ES-I3 (cell line): ENCODE results near the gene ECHS1.
A peak's percentile ranks its signal among the peaks of the same experiment; 100 is the strongest.
"Not testable (repeated sequence)": the region's sequence is repeated elsewhere in the genome, so short reads cannot be mapped to it uniquely, and the experiment has no call there.

Experiments used
- H3K36me3 ChIP-seq: 2 replicates; pipeline ENCODE4 v1.6.1; 2013; ENCODE audit warnings: mild to moderate bottlenecking, low read length, control low read depth, moderate library complexity; ENCODE audit not compliant: insufficient read depth
- H3K4me1 ChIP-seq: 2 replicates; pipeline ENCODE4 v1.6.1; 2013; ENCODE audit warnings: mild to moderate bottlenecking, control low read depth, low read length; ENCODE audit not compliant: insufficient read depth
- H3K9ac ChIP-seq: 2 replicates; pipeline ENCODE4 v1.6.1; 2013; ENCODE audit warnings: low read depth, mild to moderate bottlenecking, low read length, moderate library complexity
- H3K9me3 ChIP-seq: 2 replicates; pipeline ENCODE4 v1.6.1; 2013; ENCODE audit warnings: mild to moderate bottlenecking, low read length, moderate library complexity; ENCODE audit not compliant: control insufficient read depth, insufficient read depth

The ECHS1 gene

DNA sequence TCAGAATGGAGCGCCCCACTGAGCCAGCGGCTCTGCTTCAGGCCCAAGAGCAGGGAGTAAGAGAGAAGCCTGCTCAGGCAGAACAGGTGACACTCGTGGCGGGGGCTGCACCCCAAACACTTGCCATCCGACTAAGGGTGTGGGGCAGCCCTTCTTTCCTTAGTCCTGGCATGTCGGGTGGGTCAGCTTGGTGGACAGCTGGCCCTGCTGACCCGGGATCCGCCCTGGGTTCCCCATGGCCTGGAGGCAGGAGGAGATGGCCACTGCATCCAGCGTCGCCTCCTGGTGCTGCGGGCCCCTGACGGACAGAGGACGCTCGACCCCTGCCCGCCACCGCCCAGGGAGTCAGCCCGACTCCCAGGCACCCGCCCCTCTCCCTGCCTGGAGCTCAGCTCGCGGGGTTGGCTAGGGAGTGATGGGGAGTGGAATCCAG lies 4.7 kb upstream of the ECHS1 start:
- Histone ChIP-seq H3K9ac (peak overlapping the region; percentile 86), H3K4me1 (no peaks in the 10 kb centered on the region; the same call in 1 of the 2 replicates), H3K36me3 (no peaks in the 10 kb centered on the region), H3K9me3 (no peaks in the 10 kb centered on the region)

- no peaks in the 10 kb centered on the region; the same call in 1 of the 2 replicates for H3K4me1 ChIP-seq
Observed at GRCh38 chr10:133377025-133377817, 4.1 kb upstream of the ECHS1 start.

DNA sequence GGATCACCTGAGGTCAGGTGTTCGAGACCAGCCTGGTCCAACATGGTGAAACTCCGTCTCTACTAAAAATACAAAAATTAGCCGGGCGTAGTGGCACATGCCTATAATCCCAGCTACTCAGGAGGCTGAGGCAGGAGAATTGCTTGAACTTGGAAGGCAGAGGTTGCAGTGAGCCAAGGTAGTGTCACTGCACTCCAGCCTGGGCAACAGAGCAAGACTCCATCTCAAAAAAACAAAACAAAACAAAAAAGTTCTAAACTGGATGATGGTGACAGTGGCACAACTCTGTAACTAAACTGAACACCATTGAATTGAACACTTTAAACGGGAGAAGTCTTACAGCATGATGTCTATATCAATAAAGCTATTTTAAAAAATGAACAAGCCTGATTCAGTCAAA lies 3.0 kb upstream of the ECHS1 start:
- H3K9me3 ChIP-seq, H3K9ac ChIP-seq, H3K4me1 ChIP-seq, H3K36me3 ChIP-seq: not testable (repeated sequence)

More at GRCh38 chr10:133377025-133377817, 4.1 kb upstream of the ECHS1 start:
- Histone ChIP-seq H3K36me3 (no peaks in the 10 kb centered on the region), H3K9me3 (no peaks in the 10 kb centered on the region), H3K9ac (no peak overlapping the region)

- H3K9ac ChIP-seq: no peak overlapping the region
- no peaks in the 10 kb centered on the region for H3K36me3 ChIP-seq
- H3K9me3 ChIP-seq: no peaks in the 10 kb centered on the region
- no peaks in the 10 kb centered on the region; the same call in 1 of the 2 replicates for H3K4me1 ChIP-seq
Observed at GRCh38 chr10:133375357-133376115, 2.4 kb upstream of the ECHS1 start.

DNA sequence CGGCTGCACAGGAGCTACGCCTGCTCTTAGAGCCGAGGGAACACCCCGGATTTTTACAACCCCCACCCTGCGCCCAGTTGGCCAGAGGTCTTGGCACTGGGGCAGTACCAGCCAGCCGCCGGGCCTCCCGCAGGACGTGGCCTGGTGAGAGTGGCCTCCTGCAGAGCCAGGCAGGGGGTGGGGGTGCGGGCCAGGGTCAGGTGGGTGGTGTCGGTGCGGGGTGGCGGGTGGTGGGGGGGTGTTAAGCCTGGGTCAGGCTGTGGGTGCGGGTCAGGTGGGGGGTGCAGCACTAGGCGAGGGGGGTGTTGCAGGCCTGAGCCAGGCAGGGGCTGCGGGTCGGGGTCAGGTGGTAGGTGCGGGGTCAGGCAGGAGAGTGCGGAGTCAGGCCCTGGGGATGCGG lies 647 bp downstream of the ECHS1 start:
- H3K4me1 ChIP-seq: no peaks in the 10 kb centered on the region; the same call in 1 of the 2 replicates
- peaks cover 12% of the 10 kb centered on the region for H3K36me3 ChIP-seq
- no peaks in the 10 kb centered on the region for H3K9me3 ChIP-seq
- no peak overlapping the region; the same call in 1 of the 2 replicates for H3K9ac ChIP-seq

GRCh38 chr10:133370030-133370786 lies 2.9 kb downstream of the ECHS1 start:
- no peaks in the 10 kb centered on the region for H3K9me3 ChIP-seq
- peaks cover 21% of the 10 kb centered on the region for H3K36me3 ChIP-seq
- H3K9ac ChIP-seq: no peak overlapping the region
- no peaks in the 10 kb centered on the region for H3K4me1 ChIP-seq

- Histone ChIP-seq H3K9me3 (no peaks in the 10 kb centered on the region), H3K9ac (no peak overlapping the region), H3K4me1 (no peaks in the 10 kb centered on the region), H3K36me3 (peaks cover 21% of the 10 kb centered on the region)
Observed at GRCh38 chr10:133368153-133368552, 5.0 kb downstream of the ECHS1 start.

DNA sequence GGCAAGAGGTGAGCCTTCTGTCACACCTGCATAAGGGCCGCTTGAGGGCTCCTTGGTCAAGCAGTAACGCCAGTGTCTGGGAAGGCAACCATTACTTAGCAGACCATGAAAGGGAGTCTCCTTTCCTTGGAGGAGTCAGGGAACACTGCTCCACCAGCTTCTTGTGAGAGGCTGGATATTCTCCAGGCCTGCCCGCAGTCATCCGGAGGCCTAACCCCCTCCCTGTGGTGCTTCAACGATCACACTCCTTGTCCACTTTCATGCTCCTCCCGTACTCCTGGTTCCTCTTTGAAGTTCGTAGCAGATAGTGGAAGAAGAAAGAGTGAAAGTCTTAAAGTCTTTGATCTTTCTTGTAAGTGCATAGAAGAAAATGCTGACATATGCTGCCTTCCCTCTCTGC lies 5.7 kb downstream of the ECHS1 start:
- not testable (repeated sequence) for H3K9ac ChIP-seq, H3K4me1 ChIP-seq, H3K9me3 ChIP-seq
- peaks cover 21% of the 10 kb centered on the region for H3K36me3 ChIP-seq

DNA sequence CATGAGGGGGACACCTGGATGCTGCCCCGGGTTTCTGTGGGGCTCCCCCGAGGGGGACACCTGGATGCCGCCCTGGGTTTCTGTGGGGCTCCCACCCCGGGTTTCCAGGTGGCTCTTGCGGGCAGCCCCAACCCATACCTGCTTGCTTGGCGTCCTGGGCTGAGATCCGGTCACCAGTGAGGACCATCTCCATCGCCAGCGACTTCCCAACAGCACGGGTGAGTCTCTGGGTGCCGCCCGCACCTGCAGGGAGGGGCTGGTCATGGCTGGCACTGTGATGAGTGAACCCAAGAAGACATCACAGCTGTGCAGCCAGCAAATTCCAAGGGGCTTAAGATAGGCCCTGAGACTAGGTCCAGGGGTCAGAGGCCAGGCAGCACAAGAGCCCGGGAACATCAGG lies 6.4 kb downstream of the ECHS1 start:
- Histone ChIP-seq H3K9me3 (no peaks in the 10 kb centered on the region), H3K4me1 (no peaks in the 10 kb centered on the region), H3K36me3 (peaks cover 21% of the 10 kb centered on the region), H3K9ac (no peak overlapping the region)

DNA sequence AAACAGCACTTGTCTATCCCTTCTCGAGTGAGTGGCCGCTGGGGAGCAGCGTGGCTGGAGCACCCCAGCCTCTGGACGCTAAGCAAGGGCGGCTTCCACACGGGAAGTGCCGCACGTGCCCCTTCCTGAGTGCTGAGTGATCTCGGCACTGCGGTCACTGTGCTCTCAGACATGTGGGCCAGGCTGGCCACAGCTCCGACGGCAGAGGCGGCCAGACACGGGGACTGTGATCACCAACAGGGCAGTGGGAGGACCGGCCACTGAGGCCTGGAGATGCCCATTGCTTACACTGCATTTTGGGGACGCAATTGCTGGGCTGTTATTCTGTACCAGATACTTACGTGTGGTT lies 7.0 kb downstream of the ECHS1 start:
- Histone ChIP-seq H3K9me3 (no peaks in the 10 kb centered on the region), H3K9ac (no peak overlapping the region), H3K4me1 (no peaks in the 10 kb centered on the region), H3K36me3 (peaks cover 21% of the 10 kb centered on the region)

DNA sequence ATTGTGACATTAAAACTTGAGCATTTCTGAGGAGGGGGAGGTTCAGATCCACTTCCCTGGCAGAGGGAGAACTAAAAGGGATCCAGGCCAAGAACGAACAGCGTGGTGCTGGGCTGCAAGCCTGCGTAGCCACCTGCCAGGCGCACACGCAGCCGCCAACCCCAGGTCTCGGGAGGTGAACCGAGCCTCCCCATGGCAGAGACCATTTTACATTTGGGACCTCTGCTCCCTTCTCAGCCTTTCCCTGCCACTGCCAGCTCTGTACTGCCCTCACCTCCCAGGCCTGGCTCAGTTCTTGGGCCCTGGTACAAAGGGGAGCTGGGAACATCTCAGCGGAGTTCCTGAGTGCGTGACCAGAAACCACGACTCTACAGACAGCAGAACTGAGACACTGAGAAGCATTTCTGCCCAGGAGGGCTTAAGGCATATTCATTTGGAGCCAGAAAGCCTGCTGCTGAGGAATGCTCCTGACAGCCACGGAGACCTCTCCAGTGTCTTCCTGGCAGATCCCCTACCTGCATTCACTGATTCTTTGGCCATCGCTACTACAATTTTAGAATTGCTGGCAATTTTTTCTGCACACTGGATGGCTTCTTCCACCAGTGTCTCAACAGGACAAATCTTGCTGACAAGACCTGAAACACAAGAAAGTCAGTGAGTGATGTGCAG lies 7.6 kb downstream of the ECHS1 start:
- Histone ChIP-seq H3K4me1 (no peaks in the 10 kb centered on the region), H3K36me3 (peaks cover 21% of the 10 kb centered on the region), H3K9ac (no peak overlapping the region), H3K9me3 (no peaks in the 10 kb centered on the region)

DNA sequence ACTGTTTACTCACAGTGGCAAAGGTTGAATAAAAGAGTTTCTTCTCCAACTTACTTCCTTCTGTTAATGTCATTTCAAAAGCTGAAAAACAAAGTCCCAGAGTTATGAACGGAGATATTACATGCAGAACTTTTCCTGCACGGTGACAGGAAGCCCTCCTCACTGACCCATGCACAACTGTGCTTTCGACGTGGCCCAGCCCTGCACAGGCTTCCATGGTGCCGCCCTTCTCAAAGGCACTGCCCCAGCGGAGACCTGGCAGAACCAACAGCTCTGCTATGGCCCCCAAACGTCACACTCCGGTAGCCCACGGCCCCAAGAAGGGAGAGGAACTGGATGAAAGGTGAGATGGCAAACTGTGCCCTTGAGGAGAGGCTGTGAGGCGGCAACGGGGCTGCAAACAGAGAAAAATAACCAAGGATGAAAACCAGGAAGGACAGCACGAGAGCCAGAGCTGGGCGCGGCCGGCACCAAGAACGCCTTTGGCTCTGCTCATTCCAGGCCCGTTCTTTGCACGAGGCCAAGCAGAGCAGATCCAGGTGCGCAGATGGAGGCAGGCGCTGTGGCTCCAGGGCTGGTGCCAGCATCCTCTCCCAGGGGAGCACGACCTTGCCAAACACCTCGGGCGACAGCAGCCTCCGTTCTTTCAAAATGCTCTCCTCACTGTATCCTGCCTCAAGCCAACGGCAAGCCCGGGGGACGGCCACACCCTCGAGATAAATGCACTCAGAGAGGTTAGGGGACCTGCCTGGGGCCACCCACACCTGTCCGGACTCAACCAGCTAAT lies 8.3 kb downstream of the ECHS1 start:
- H3K4me1 ChIP-seq: no peaks in the 10 kb centered on the region
- H3K9me3 ChIP-seq: no peaks in the 10 kb centered on the region
- H3K9ac ChIP-seq: no peak overlapping the region
- H3K36me3 ChIP-seq: peaks cover 20% of the 10 kb centered on the region

- H3K36me3 ChIP-seq: peaks cover 9% of the 10 kb centered on the region; the same call in 1 of the 2 replicates
Observed at GRCh38 chr10:133362846-133363245, 10.3 kb downstream of the ECHS1 start.

More at GRCh38 chr10:133362846-133363245, 10.3 kb downstream of the ECHS1 start:
- Histone ChIP-seq H3K4me1 (no peaks in the 10 kb centered on the region), H3K9me3 (no peaks in the 10 kb centered on the region), H3K9ac (no peak overlapping the region)
